ENCODE measurements around the gene ERC1.
"Not testable (repeated sequence)": the region's sequence is repeated elsewhere in the genome, so short reads cannot be mapped to it uniquely, and the experiment has no call there.

ERC1 gene

DNA sequence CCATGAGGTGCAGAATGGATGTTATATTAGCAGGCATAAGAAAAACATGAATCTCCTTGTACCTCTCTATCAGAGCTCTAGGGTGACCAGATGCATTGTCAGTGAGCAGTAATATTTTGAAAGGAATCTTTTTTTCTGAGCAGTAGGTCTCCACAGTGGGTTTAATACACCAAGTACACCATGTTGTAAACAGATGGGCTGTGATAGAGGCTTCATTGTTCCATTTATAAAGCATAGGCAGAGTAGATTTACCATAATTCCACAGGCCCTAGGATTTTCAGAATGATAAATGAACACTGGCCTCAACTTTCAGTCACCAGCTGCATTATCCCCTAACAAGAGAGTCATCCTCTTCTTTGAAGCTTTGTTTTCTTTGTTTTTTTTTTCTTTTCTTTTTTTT lies 185.2 kb downstream of the ERC1 start:
- H3K36me3 Mint-ChIP-seq (ENCODE audit: low read depth), result peaks cover 28% of the 10 kb centered on the region
- no peak overlapping the region for H3K27ac Mint-ChIP-seq
- H3K4me3 Mint-ChIP-seq, result no peak overlapping the region
- no peaks in the 10 kb centered on the region for H3K9me3 Mint-ChIP-seq
- no peaks in the 10 kb centered on the region for H3K27me3 Mint-ChIP-seq
- DNase-seq, result no peak
- peaks cover 8% of the 10 kb centered on the region for H3K4me1 Mint-ChIP-seq (ENCODE audit: low read depth)

DNA sequence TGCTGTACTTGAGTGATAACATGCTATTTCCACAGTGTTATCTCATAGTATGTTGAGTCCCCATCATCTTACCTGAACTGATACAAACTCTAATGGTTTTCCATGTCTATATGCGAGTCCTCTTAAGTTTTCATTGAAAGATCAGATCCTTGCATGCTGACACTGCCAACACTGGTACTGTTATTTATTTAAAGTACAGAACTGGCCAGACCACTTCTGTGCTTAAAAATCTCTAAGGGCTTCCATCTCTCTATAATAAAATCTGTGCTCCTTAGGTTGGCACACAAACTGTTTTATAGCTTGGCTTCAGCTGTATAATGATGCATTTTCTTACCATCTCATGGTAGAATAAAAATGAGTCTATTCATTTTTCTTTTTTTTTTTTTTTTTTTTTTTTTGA lies 188.1 kb downstream of the ERC1 start:
- H3K9me3 Mint-ChIP-seq, result no peaks in the 10 kb centered on the region
- no peak for DNase-seq
- no peak overlapping the region for H3K27ac Mint-ChIP-seq
- H3K36me3 Mint-ChIP-seq (ENCODE audit: low read depth), result peaks cover 47% of the 10 kb centered on the region
- H3K27me3 Mint-ChIP-seq, result no peaks in the 10 kb centered on the region
- H3K4me1 Mint-ChIP-seq (ENCODE audit: low read depth), result peaks cover 5% of the 10 kb centered on the region
- no peak overlapping the region for H3K4me3 Mint-ChIP-seq

DNA sequence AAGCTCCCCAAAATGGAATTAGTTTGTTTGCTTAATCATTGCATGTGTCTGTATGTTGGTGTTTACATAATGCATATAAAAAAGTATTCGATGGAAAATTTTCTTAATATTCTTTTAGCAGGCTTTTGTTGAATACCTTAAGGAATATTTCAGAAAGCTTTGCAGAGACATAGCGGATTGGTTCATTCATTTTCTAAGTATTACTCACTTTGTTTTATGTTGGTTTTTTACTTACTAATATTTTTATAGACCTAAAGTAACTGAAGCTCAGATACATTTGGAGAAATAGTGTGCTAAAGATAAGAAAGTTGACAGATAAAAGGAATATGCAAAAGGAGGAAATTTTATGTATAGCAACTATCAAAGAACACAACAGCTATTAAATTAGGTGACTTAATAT lies 191.0 kb downstream of the ERC1 start:
- no peak overlapping the region for H3K27ac Mint-ChIP-seq
- H3K4me3 Mint-ChIP-seq, result no peak overlapping the region
- no peaks in the 10 kb centered on the region for H3K27me3 Mint-ChIP-seq
- peaks cover 13% of the 10 kb centered on the region for H3K4me1 Mint-ChIP-seq (ENCODE audit: low read depth)
- H3K36me3 Mint-ChIP-seq (ENCODE audit: low read depth), result peaks cover 56% of the 10 kb centered on the region
- DNase-seq, result no peak
- no peaks in the 10 kb centered on the region for H3K9me3 Mint-ChIP-seq

DNA sequence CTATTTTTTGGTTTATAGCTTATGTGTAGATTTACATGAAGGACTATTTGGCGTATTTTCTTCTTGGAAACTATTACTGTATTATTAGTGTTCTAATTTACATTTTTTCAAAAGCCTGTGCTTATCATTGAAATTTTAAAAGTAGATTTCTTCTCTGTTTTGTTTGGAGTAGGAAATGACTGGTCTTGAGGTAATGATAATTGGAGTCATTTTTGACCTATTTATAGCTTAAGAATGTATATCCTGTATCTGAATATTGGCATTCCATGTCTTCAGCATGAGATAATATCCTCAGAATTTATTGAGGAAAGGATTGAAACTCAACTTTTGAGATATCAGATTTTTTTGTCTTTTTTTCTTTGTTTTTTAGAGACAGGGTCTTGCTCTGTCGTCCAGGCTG lies 193.4 kb downstream of the ERC1 start:
- no peaks in the 10 kb centered on the region for H3K27me3 Mint-ChIP-seq
- no peaks in the 10 kb centered on the region for H3K9me3 Mint-ChIP-seq
- H3K27ac Mint-ChIP-seq, result no peak overlapping the region
- no peak overlapping the region for H3K4me3 Mint-ChIP-seq
- H3K4me1 Mint-ChIP-seq (ENCODE audit: low read depth), result peaks cover 13% of the 10 kb centered on the region
- DNase-seq, result no peak
- H3K36me3 Mint-ChIP-seq (ENCODE audit: low read depth), result peaks cover 67% of the 10 kb centered on the region

DNA sequence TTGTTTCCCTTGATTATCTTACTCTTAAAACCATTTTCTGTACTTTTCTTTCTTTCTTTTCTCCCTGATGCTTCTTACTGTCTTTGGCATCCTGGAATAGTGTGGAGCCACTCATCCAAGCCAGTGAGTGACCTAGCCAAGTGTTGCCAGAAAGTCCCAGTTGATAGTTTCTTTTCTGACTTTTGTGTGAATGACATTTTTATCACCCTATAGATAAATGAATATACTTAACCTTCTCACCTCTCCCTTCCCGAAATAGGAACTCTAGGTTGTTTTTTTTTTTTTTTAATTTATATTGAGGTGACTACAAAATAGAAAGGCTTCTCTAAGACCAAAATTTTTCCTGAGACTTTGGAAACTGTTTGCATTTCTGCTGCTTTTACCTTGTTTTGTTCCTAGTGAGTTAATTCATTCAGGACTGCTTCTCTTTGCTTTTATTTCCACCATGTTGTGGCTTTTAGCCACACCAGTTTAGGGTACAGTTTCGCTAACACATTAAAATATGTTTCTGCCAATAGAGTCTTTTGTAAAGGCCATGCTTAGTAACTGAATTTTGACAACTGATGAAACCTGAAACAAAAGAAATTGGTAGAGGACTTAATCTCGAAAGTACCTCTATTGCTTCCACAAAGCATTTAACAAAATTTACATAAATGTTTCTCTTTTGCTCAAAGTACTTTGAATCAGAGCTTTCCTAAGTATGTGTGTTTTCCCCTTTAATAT lies 194.6 kb downstream of the ERC1 start:
- H3K27ac Mint-ChIP-seq, result peak overlapping the region; percentile 75

DNA sequence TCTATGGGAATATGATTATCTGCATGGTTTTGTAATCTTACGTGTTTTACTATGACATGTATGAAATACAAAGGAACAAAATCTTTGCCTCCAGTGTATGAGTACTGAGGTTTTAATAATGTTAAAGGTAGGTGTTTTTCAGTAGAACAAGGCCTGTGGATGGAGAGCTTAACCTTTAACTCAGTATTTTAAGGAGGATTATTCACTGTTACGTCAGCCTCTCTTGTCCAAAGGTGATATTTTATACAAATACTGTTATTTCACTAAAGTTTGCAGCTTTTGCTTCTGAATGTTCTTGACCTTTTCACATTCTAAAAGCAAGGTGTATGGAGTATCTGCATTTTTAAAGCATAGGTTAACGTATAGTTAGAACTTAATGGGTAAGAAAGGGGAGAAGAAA lies 195.3 kb downstream of the ERC1 start:
- no peaks in the 10 kb centered on the region for H3K9me3 Mint-ChIP-seq
- H3K4me3 Mint-ChIP-seq, result no peak overlapping the region
- H3K4me1 Mint-ChIP-seq (ENCODE audit: low read depth), result peaks cover 13% of the 10 kb centered on the region
- no peak overlapping the region for H3K27ac Mint-ChIP-seq
- peaks cover 69% of the 10 kb centered on the region for H3K36me3 Mint-ChIP-seq (ENCODE audit: low read depth)
- DNase-seq, result no peak
- H3K27me3 Mint-ChIP-seq, result no peaks in the 10 kb centered on the region

More for the DNA sequence above, 194.6 kb downstream of the ERC1 start:
- Mint-ChIP-seq H3K9me3 (no peaks in the 10 kb centered on the region), H3K4me1 (ENCODE audit: low read depth) (peaks cover 13% of the 10 kb centered on the region), H3K36me3 (ENCODE audit: low read depth) (peaks cover 68% of the 10 kb centered on the region), H3K4me3 (no peak overlapping the region), H3K27me3 (no peaks in the 10 kb centered on the region)
- DNase-seq, result no peak

DNA sequence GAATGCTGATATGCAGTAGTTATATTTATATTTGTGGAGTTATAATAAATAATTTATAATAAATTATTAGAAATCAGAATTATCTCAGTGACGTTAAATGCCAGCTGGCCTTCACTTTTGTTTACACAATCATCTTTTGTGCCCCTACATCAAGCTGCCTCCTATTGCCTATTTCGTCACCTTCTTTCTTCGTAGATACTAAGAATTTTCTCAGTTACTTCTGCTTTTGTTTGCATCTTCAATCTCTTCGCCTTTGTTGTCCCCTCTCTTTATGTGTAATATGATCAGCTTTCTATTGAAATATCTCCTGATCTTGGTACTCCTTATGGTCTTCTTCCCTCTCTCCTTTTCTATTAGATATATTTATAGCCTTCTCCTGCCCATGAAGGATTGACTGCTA lies 197.0 kb downstream of the ERC1 start:
- Mint-ChIP-seq H3K36me3 (ENCODE audit: low read depth) (peaks cover 71% of the 10 kb centered on the region), H3K4me3 (no peak overlapping the region), H3K4me1 (ENCODE audit: low read depth) (peaks cover 13% of the 10 kb centered on the region), H3K27ac (no peak overlapping the region), H3K27me3 (no peaks in the 10 kb centered on the region), H3K9me3 (no peaks in the 10 kb centered on the region)
- DNase-seq, result no peak

DNA sequence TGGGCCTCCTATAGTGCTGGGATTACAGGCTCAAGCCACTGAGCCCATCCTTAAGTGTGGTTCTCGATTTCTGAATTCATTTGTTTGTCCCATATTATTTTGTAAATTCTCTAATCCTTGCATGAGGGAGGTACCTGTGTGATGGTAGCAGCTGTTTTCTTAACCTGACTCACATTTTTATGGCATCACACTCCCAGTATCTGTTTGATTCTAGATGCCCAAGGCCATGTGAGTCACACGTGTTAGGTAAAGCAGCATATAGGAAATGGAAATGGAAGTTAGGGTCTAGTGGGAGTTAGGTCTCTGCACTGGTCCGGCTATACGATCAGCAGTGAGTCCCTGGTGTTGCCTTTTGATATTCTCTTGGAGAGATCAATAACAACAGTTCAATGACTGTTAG lies 198.1 kb downstream of the ERC1 start:
- Mint-ChIP-seq H3K4me1 (ENCODE audit: low read depth) (peaks cover 13% of the 10 kb centered on the region), H3K27ac (no peak overlapping the region), H3K4me3 (no peak overlapping the region), H3K27me3 (no peaks in the 10 kb centered on the region), H3K9me3 (no peaks in the 10 kb centered on the region), H3K36me3 (ENCODE audit: low read depth) (peaks cover 67% of the 10 kb centered on the region)
- DNase-seq, result no peak

DNA sequence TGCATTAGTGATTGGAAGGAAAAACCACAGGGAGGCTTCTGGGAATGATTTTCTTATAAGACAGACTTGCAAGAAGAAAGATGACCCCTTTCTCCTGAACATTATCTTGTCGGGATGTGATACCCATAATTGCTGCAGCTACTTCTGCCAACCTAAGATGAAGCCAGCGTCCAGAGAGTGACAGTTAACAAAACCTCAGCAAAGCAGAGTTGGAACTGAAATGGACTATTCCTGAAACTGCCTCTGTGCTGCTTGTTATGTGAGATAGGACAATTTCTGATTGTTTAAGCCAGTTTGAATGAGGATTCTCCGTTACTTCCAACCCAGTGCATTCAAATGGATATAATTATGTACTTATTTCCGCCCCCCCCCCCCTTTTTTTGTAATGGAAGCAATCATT lies 204.5 kb downstream of the ERC1 start:
- Mint-ChIP-seq H3K36me3 (ENCODE audit: low read depth) (peaks cover 65% of the 10 kb centered on the region), H3K4me1 (ENCODE audit: low read depth) (no peaks in the 10 kb centered on the region), H3K4me3 (no peak overlapping the region), H3K9me3 (peaks cover 4% of the 10 kb centered on the region), H3K27me3 (no peaks in the 10 kb centered on the region), H3K27ac (no peak overlapping the region)
- DNase-seq, result no peak

DNA sequence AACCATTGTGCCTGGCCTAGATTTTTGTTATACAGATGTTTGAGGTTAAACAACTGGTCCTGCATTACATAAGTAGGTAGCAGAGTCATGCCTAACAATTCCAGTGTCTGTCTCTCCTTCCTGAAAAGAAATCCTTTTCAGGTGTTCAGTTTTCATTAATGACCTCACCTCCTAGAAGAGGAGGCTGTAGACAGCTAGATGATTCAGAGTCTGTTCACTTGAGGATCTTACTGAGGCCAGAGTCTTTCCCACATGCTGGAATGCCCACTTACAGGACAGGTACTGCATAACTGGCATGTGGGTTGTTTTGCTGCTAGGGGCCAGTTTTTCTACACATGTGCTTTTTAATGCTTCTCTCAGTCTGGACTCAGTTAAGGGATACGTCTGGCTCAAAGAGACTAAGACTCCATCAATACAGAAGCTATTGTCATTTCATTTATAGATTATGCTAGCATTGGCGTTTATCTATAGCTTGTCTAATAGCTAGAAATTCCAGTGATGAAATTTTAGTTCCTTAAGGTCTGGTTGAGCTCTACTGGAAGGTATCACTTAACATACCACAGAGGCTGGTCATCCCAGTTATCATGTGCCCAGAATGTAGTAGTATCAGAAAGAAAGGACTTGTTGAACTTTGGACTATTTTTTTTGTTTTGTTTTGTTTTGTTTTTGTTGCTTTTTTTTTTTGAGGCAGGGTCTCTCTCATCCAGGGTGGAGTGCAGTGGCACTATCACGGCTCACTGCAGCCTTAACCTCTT lies 206.4 kb downstream of the ERC1 start:
- H3K9me3 Mint-ChIP-seq, result peaks cover 4% of the 10 kb centered on the region

DNA sequence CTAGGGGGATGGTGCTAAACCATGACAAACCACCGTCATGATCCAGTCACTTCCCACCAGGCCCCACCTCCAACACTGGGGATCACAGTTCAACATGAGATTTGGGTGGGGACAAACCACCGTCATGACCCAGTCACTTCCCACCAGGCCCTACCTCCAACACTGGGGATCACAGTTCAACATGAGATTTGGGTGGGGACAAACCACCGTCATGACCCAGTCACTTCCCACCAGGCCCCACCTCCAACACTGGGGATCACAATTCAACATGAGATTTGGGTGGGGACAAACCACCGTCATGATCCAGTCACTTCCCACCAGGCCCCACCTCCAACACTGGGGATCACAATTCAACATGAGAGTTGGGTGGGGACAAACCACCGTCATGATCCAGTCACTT lies 207.8 kb downstream of the ERC1 start:
- DNase-seq; H3K4me1 Mint-ChIP-seq (ENCODE audit: low read depth); H3K9me3 Mint-ChIP-seq; H3K27ac Mint-ChIP-seq; H3K27me3 Mint-ChIP-seq; H3K4me3 Mint-ChIP-seq: not testable (repeated sequence)
- H3K36me3 Mint-ChIP-seq (ENCODE audit: low read depth), result peaks cover 41% of the 10 kb centered on the region

More for the DNA sequence above, 206.4 kb downstream of the ERC1 start:
- Mint-ChIP-seq H3K27ac (no peak overlapping the region), H3K27me3 (no peaks in the 10 kb centered on the region), H3K36me3 (ENCODE audit: low read depth) (peaks cover 48% of the 10 kb centered on the region), H3K4me1 (ENCODE audit: low read depth) (peaks cover 6% of the 10 kb centered on the region), H3K4me3 (no peak overlapping the region)
- no peak for DNase-seq

DNA sequence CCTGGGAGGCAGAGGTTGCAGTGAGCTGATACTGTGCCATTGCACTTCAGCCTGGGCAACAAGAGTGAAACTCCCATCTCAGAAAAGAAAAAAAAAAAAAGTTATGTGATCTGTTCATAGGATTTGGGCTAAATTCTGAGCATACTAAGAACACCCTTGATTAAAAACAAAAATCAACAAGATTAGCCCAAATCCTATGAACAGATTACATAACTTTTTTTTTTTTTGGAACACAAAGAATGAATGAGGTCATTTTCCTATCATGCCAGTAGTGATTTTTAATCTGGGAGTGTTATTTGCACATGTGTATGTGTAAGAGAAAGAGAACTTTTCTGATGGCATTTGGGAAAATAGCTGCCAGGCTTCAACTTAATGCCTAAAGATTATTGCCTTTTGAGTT lies 208.7 kb downstream of the ERC1 start:
- Mint-ChIP-seq H3K36me3 (ENCODE audit: low read depth) (peaks cover 41% of the 10 kb centered on the region), H3K4me1 (ENCODE audit: low read depth) (peaks cover 6% of the 10 kb centered on the region), H3K27me3 (no peaks in the 10 kb centered on the region), H3K27ac (no peak overlapping the region), H3K9me3 (peaks cover 4% of the 10 kb centered on the region), H3K4me3 (no peak overlapping the region)
- no peak for DNase-seq

DNA sequence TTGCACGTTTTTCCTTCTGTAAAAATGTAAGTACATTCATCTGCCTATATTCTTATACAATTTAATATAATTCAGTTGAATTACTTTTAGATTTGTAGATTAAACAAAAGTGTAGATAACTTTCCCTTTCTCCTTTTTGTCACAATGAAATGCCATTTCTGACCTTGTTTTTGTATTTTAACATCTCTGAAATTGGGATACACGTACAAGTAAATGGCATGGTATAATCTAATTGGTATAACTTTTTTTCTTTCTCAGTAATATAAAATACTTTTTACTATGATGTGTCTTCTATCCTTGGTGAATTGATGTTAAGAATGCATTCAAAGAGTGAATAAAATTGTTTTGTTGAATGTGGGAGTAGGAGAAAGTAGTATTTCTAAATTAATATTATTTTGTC lies 210.0 kb downstream of the ERC1 start:
- Mint-ChIP-seq H3K9me3 (peaks cover 4% of the 10 kb centered on the region), H3K27ac (no peak overlapping the region), H3K36me3 (ENCODE audit: low read depth) (peaks cover 34% of the 10 kb centered on the region), H3K4me3 (no peak overlapping the region), H3K27me3 (no peaks in the 10 kb centered on the region), H3K4me1 (ENCODE audit: low read depth) (peaks cover 11% of the 10 kb centered on the region)
- no peak for DNase-seq

DNA sequence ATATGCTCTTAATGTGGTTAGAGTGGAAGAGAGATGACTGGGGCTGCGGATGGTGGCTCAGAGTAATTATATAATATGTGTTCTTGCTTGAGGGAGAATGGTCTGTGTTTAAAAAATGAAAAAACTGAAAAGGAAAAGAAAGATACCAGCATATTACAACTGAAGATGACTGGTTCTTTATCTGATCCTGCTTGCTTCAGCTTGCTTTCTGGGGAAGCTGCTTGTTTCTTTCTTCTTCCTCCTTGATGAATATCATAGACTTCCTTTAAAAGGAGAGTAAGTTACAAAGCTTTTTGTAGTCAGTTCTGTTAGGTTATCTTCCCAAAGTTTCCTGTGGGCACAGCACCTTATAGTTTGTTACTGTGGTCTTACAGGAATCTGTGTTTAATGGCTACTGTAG lies 210.9 kb downstream of the ERC1 start:
- peaks cover 27% of the 10 kb centered on the region for H3K36me3 Mint-ChIP-seq (ENCODE audit: low read depth)
- no peak overlapping the region for H3K4me3 Mint-ChIP-seq
- H3K27me3 Mint-ChIP-seq, result no peaks in the 10 kb centered on the region
- DNase-seq, result no peak
- H3K4me1 Mint-ChIP-seq (ENCODE audit: low read depth), result peaks cover 15% of the 10 kb centered on the region
- peaks cover 4% of the 10 kb centered on the region for H3K9me3 Mint-ChIP-seq
- H3K27ac Mint-ChIP-seq, result no peak overlapping the region

DNA sequence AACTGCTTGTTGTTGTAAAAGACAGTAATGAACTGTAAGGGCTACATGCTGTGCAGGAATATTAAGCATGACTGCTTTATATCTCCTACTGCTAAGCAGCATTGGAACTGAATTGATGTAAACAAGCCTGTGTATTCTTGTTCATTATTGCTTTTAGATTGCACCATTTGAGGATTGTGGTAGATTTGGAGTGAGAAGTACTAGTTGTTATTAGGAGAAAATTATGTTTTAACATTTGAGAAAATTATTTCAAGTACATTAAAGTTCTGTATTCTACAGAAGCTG lies 212.7 kb downstream of the ERC1 start:
- Mint-ChIP-seq H3K36me3 (ENCODE audit: low read depth) (peaks cover 16% of the 10 kb centered on the region), H3K9me3 (no peaks in the 10 kb centered on the region), H3K27ac (no peak overlapping the region), H3K4me3 (no peak overlapping the region), H3K4me1 (ENCODE audit: low read depth) (peaks cover 15% of the 10 kb centered on the region), H3K27me3 (no peaks in the 10 kb centered on the region)
- DNase-seq, result no peak
